HEK293 (cell line): ENCODE measurements around the gene MMP23B.

Experiments
- CTCF ChIA-PET: fragments of 350-600 bp; formaldehyde crosslinking; extraction: SDS; loops from one replicate; lab custom pipeline; 2021; ENCODE audit warnings: antibody characterized with exemption; lab: Yijun Ruan, JAX
- POLR2A ChIA-PET: fragments of 300-600 bp; formaldehyde crosslinking; extraction: SDS; loops from one replicate; lab custom pipeline; 2020; ENCODE audit warnings: antibody characterized with exemption, inconsistent platforms; lab: Yijun Ruan, JAX
- H3K27ac ChIP-seq: fragments of 200-500 bp; sonication (Bioruptor generic); 2 replicates; pipeline ENCODE4 v1.5.1; 2014; ENCODE audit warnings: low read depth, low read length, control low read depth, inconsistent platforms; ENCODE audit errors: extremely low read depth
- H3K36me3 ChIP-seq, 2 experiments: fragments of 200-500 bp in 1 of 2; sonication (Bioruptor generic) in 1 of 2; 1 replicate in 1 of 2; 2 replicates in 1 of 2; pipeline ENCODE4 v1.5.1; 2014 to 2017; ENCODE audit warnings: inconsistent platforms in 2 of 2, low read length in 2 of 2; ENCODE audit not compliant: control insufficient read depth in 2 of 2, insufficient read depth in 1 of 2
- H3K4me1 ChIP-seq: fragments of 200-500 bp; sonication (Bioruptor generic); 2 replicates; pipeline ENCODE4 v1.5.1; 2014; ENCODE audit warnings: mild to moderate bottlenecking, low read length, inconsistent platforms; ENCODE audit not compliant: control insufficient read depth, insufficient read depth
- H3K4me3 ChIP-seq: 2 replicates; pipeline ENCODE4 v1.5.1; 2011; ENCODE audit warnings: low read depth, mild to moderate bottlenecking, control low read depth, low read length, moderate library complexity
- H3K9me3 ChIP-seq: fragments of 200-500 bp; sonication (Bioruptor generic); 2 replicates; pipeline ENCODE4 v1.5.1; 2014; ENCODE audit warnings: low read depth, low read length, inconsistent platforms; ENCODE audit not compliant: control insufficient read depth, insufficient read depth
- FEZF1 ChIP-seq: fragments of 450-650 bp; formaldehyde crosslinking; IDR thresholded peaks from 2 replicates; pipeline ENCODE4 v1.5.1; 2016; ENCODE audit warnings: missing biosample characterization, missing genetic modification characterization
- KLF16 ChIP-seq: fragments of 450-650 bp; formaldehyde crosslinking; IDR thresholded peaks from 2 replicates; pipeline ENCODE4 v1.5.1; 2017; ENCODE audit warnings: missing biosample characterization, missing genetic modification characterization

MMP23B gene

DNA sequence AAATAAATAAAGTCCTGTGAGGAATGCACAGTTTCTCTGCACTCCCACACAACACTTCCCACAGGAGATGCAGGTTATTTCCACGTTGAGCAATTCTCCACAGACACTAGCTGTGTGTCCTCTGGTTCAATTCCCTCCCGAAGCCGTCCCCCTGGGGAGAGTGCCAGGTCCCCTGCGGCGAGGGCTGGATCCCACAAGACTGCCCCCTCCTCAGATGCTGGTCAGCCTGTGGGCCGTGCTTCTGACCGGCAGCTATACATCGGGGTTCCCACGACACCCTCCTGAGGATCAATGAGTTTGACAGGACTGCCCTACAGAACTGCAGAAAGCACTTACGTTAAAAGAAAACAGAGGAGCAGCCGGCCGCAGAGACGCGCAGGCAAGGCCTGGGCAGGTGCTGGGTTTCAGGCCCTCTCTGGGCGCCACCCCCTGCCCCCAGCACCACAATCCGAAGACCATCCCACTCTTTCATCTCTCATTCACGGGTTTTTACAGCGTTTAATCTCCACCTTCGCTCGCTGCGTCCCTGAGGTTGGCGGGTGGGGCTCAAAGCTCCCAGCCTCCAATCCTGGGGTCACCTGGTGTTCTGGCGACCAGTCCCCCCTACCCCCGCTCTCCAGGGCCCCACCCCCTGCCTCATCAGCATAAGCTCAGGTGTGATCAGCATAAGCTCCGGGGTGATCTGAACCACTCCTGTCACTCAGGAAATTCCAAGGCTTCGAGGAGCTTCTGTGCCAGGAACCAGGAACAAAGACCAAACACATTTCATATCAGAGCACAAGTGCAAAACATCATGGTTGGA lies 51.3 kb downstream of the MMP23B start:
- no peak for TF ChIP-seq KLF16
- TF ChIP-seq FEZF1 (tag by site-specific recombination): no peak
- TF ChIP-seq, all 188 proteins: peak for 0
- POLR2A ChIA-PET: no interaction called here
- Histone ChIP-seq H3K4me1 (no peaks in the 10 kb centered on the region), H3K4me3 (no peak overlapping the region), H3K27ac (no peak overlapping the region), H3K36me3 (peaks cover 0 to 9% of the 10 kb centered on the region in 2 experiments; a peak in 2 of 3 replicates), H3K9me3 (no peaks in the 10 kb centered on the region)
- CTCF ChIA-PET: no interaction called here
